B cell (primary cell): ENCODE results near the gene PTPRT. TPM values are rescaled to one million over a fixed set of nuclear protein-coding genes. Genes with fewer than 3 reads are reported as not detected.

Experiments used
- ATAC-seq: fragments of 200-7000 bp; cut with Tn5 transposase; one replicate; pipeline ENCODE4 v1.10.0; 2021; ENCODE audit warnings: low read depth, mild to moderate bottlenecking, moderate number of reproducible peaks, moderate library complexity
- CTCF ChIA-PET: fragments of 350-600 bp; sonication (Branson Sonifier 250); formaldehyde crosslinking; loops from one replicate; lab custom pipeline; 2021; ENCODE audit warnings: antibody characterized with exemption, inconsistent platforms; lab: Charles Lee
- POLR2A ChIA-PET: fragments of 350-600 bp; sonication (Branson Sonifier 250); formaldehyde crosslinking; loops from one replicate; lab custom pipeline; 2021; ENCODE audit warnings: antibody characterized with exemption; lab: Charles Lee
- DNase-seq: peaks from one replicate; pipeline ENCODE4 v3.0.0; 2013
- H2AFZ ChIP-seq: 2 replicates; pipeline ENCODE4 v1.6.1; 2012; ENCODE audit warnings: mild to moderate bottlenecking, low read depth, low read length; ENCODE audit not compliant: insufficient read depth, poor library complexity, severe bottlenecking
- H3K27ac ChIP-seq, 2 donors: 1 replicate in 1 of 2; 2 replicates in 1 of 2; pipeline ENCODE4 v1.5.1; 2012 to 2013; ENCODE audit warnings: low read length in 2 of 2, mild to moderate bottlenecking in 2 of 2, moderate library complexity in 1 of 2
- H3K27me3 ChIP-seq, 4 experiments: fragments of 200-600 bp in 1 of 4; sonication (generic) in 1 of 4; replicated peaks in 1 of 4; 1 replicate in 2 of 4; 2 replicates in 2 of 4; pipeline versions ENCODE4 v1.6.1 to v1.7.0; 2013 to 2016; ENCODE audit warnings: low read length in 3 of 4, mild to moderate bottlenecking in 2 of 4, mixed read lengths in 1 of 4, moderate library complexity in 1 of 4; ENCODE audit not compliant: insufficient read depth in 4 of 4, control insufficient read depth in 3 of 4; ENCODE audit errors: control extremely low read depth in 1 of 4
- H3K36me3 ChIP-seq, 2 experiments: replicated peaks in 1 of 2; 1 replicate in 1 of 2; 2 replicates in 1 of 2; pipeline versions ENCODE4 v1.6.1 to v1.7.1; 2013; ENCODE audit warnings: low read length in 1 of 2; ENCODE audit not compliant: insufficient read depth in 2 of 2, control insufficient read depth in 1 of 2; ENCODE audit errors: control extremely low read depth in 1 of 2, extremely low read depth in 1 of 2
- H3K4me1 ChIP-seq, 2 donors: fragments of 200-600 bp in 1 of 2; sonication (generic) in 1 of 2; 1 replicate in 1 of 2; 2 replicates in 1 of 2; pipeline versions ENCODE4 v1.5.1 to v1.6.1; 2013 to 2017; ENCODE audit warnings: low read length in 2 of 2; ENCODE audit not compliant: control insufficient read depth in 2 of 2, insufficient read depth in 2 of 2
- H3K4me2 ChIP-seq: replicated peaks from 2 replicates; pipeline ENCODE3; 2012; ENCODE audit warnings: mild to moderate bottlenecking, low read depth, low read length; ENCODE audit not compliant: poor library complexity, severe bottlenecking
- H3K4me3 ChIP-seq, 5 experiments: fragments of 200-600 bp in 1 of 5; sonication (generic) in 1 of 5; 1 replicate in 3 of 5; 2 replicates in 2 of 5; pipeline versions ENCODE4 v1.5.1 to v1.7.0; 2011 to 2016; ENCODE audit warnings: low read length in 4 of 5, mild to moderate bottlenecking in 4 of 5, low read depth in 2 of 5, control low read depth in 1 of 5, moderate library complexity in 1 of 5; ENCODE audit not compliant: insufficient read depth in 1 of 5; ENCODE audit errors: control extremely low read depth in 1 of 5, extremely low read depth in 1 of 5
- H3K79me2 ChIP-seq: fragments of 200-600 bp; sonication (generic); one replicate; pipeline ENCODE4 v1.6.0; 2016; ENCODE audit warnings: low read length; ENCODE audit not compliant: control insufficient read depth, insufficient read depth
- H3K9ac ChIP-seq: fragments of 200-600 bp; sonication (generic); 2 replicates; pipeline ENCODE4 v1.6.1; 2017; ENCODE audit warnings: mild to moderate bottlenecking, low read length, moderate library complexity
- H3K9me3 ChIP-seq, 3 donors: one replicate each; pipeline versions ENCODE4 v1.6.1 to v1.7.1; 2013; ENCODE audit warnings: low read length in 2 of 3; ENCODE audit not compliant: control insufficient read depth in 2 of 3, insufficient read depth in 1 of 3; ENCODE audit errors: control extremely low read depth in 1 of 3
- H4K20me1 ChIP-seq: 2 replicates; pipeline ENCODE4 v1.6.0; 2012; ENCODE audit warnings: mild to moderate bottlenecking, low read length; ENCODE audit not compliant: insufficient read depth, control insufficient read depth, poor library complexity, severe bottlenecking
- H3K27ac Mint-ChIP-seq: one replicate; pipeline ENCODE4 v1.8.0; 2021; ENCODE audit warnings: mixed read lengths
- H3K27me3 Mint-ChIP-seq: one replicate; pipeline ENCODE4 v1.8.0; 2021; ENCODE audit warnings: mixed read lengths
- H3K4me1 Mint-ChIP-seq: one replicate; pipeline ENCODE4 v1.8.0; 2021; ENCODE audit warnings: mixed read lengths
- H3K4me3 Mint-ChIP-seq: one replicate; pipeline ENCODE4 v1.8.0; 2021; ENCODE audit warnings: mixed read lengths
- H3K9me3 Mint-ChIP-seq: one replicate; pipeline ENCODE4 v1.8.0; 2022; ENCODE audit warnings: mixed read lengths; ENCODE audit not compliant: insufficient read depth
- CTCF ChIP-seq: fragments of 200-600 bp; IDR thresholded peaks from one replicate; pipeline ENCODE4 v1.8.0; 2022; ENCODE audit warnings: antibody characterized with exemption, mild to moderate bottlenecking
- EZH2 ChIP-seq: IDR thresholded peaks from 2 replicates; pipeline ENCODE4 v1.6.1; 2012; ENCODE audit warnings: borderline replicate concordance, low read depth, mild to moderate bottlenecking, moderate library complexity, low read length; ENCODE audit not compliant: insufficient read depth, poor library complexity, severe bottlenecking
- WGBS: methylation state at CpG from one replicate; pipeline ENCODE4 v1.1.5; 2013; ENCODE audit warnings: missing lambda C conversion rate; ENCODE audit not compliant: insufficient coverage; 5-methylcytosine and 5-hydroxymethylcytosine counted together
- intact Hi-C: fragments of 100-400 bp; cut with micrococcal nuclease; formaldehyde crosslinking; loops from one replicate; pipeline ENCODE4 v1.10.0; 2022
- polyA plus RNA-seq: library from polyadenylated mRNA; depleted of rRNA; stranded (reverse); fragments of >200 nt; gene quantifications from 2 replicates; pipeline ENCODE4 v1.2.3, GENCODE V29; 2012
- total RNA-seq, 2 donors: library from RNA; stranded (reverse); fragments of 120-200 nt in 1 of 2; gene quantifications; 1 replicate in 1 of 2; 2 replicates in 1 of 2; pipeline versions ENCODE4 v1.2.3 to v1.2.4, GENCODE V29; 2013 to 2022

The PTPRT gene
- total and polyA plus RNA-seq, 2 donors (not counting 1 experiment from before 2014, with no cell fraction given), result not detected

GRCh38 chr20:42852691-42853090 is 337.0 kb downstream of the PTPRT start:
- Mint-ChIP-seq H3K4me3 (no peak overlapping the region), H3K4me1 (no peaks in the 10 kb centered on the region), H3K9me3 (peaks cover 3% of the 10 kb centered on the region), H3K27ac (no peak overlapping the region), H3K27me3 (no peaks in the 10 kb centered on the region)
- ATAC-seq, result no peak
- Histone ChIP-seq H3K4me3 (no peak overlapping the region), H3K4me2 (no peak overlapping the region), H3K27me3 (no peaks in the 10 kb centered on the region), H2AFZ (no peak overlapping the region), H3K9me3 (no peaks in the 10 kb centered on the region), H4K20me1 (no peaks in the 10 kb centered on the region), H3K4me1 (no peaks in the 10 kb centered on the region), H3K27ac (no peak overlapping the region), H3K36me3 (no peaks in the 10 kb centered on the region), H3K9ac (no peak overlapping the region), H3K79me2 (no peaks in the 10 kb centered on the region)
- intact Hi-C loops, result no loop called here
- TF ChIP-seq CTCF (no peak), EZH2 (no peak)
- ChIA-PET POLR2A (no interaction called here), CTCF (no interaction called here)
- no peak for DNase-seq

GRCh38 chr20:42846784-42847490 is 342.8 kb downstream of the PTPRT start:
- Histone ChIP-seq H3K36me3 (no peaks in the 10 kb centered on the region), H3K4me2 (no peak overlapping the region), H3K4me1 (no peaks in the 10 kb centered on the region), H3K4me3 (no peak overlapping the region), H3K79me2 (no peaks in the 10 kb centered on the region), H3K9me3 (peaks cover 0 to 19% (median 0%) of the 10 kb centered on the region in 3 donors), H3K27ac (no peak overlapping the region), H4K20me1 (no peaks in the 10 kb centered on the region), H3K27me3 (no peaks in the 10 kb centered on the region), H2AFZ (no peak overlapping the region), H3K9ac (no peak overlapping the region)
- ChIA-PET CTCF (no interaction called here), POLR2A (no interaction called here)
- 50% methylated on average over 4 of the region's 8 CpGs for WGBS
- Mint-ChIP-seq H3K27me3 (no peaks in the 10 kb centered on the region), H3K27ac (no peak overlapping the region), H3K4me3 (no peak overlapping the region), H3K9me3 (peaks cover 3% of the 10 kb centered on the region), H3K4me1 (no peaks in the 10 kb centered on the region)
- intact Hi-C loops, result no loop called here
- ATAC-seq, result no peak
- DNase-seq, result no peak
- no peak for TF ChIP-seq CTCF
- TF ChIP-seq EZH2, result no peak
